ENCODE data around the gene PDIK1L. TPM values are rescaled to one million over a fixed set of nuclear protein-coding genes. Genes with fewer than 3 reads are reported as not detected.

The PDIK1L gene
- total and polyA plus RNA-seq, 2 donors (not counting 3 experiments of a cell fraction or from before 2014, with no cell fraction given) = 1.6 to 5.6 TPM

- POLR2A ChIA-PET = no interaction called here
Observed at GRCh38 chr1:26121854-26122773, 10.5 kb downstream of the PDIK1L start.

More at GRCh38 chr1:26121854-26122773, 10.5 kb downstream of the PDIK1L start:
- no peak for TF ChIP-seq JUN (IDR thresholded peaks at IDR 0.05; ENCODE audit: borderline replicate concordance, insufficient read depth, insufficient read length, low read depth)
- TF ChIP-seq CTCF (IDR thresholded peaks at IDR 0.05; ENCODE audit: extremely low read depth in 1 of 2, insufficient read depth in 1 of 2, low read depth in 1 of 2, low read length in 2 of 2) = no peak
- TF ChIP-seq MAX (IDR thresholded peaks at IDR 0.05; ENCODE audit: insufficient read depth, insufficient read length) = no peak
- TF ChIP-seq GATA2 (IDR thresholded peaks at IDR 0.05; ENCODE audit: insufficient read depth, insufficient read length, low read depth, low read length) = no peak
- TF ChIP-seq POLR2AphosphoS5 (IDR thresholded peaks at IDR 0.05; ENCODE audit: insufficient read depth, low read depth, low read length) = no peak
- TF ChIP-seq MYC (IDR thresholded peaks at IDR 0.05; ENCODE audit: low read depth, low read length) = no peak
- no peak for TF ChIP-seq POLR2A (IDR thresholded peaks at IDR 0.05; ENCODE audit: low read depth, low read length)
- TF ChIP-seq FOS (IDR thresholded peaks at IDR 0.05; ENCODE audit: borderline replicate concordance, insufficient read depth, low read length) = no peak
- no peak for TF ChIP-seq EZH2 (IDR thresholded peaks at IDR 0.05; ENCODE audit: borderline replicate concordance, low read depth, low read length, severe bottlenecking)
- no peaks in the 10 kb centered on the region for H3K79me2 ChIP-seq (ENCODE audit: control insufficient read depth, insufficient read depth, low read length)
- no peak overlapping the region for H3K9ac ChIP-seq (replicated peaks; ENCODE audit: extremely low read depth, insufficient read depth, low read length)
- no peak overlapping the region for H2AFZ ChIP-seq (ENCODE audit: low read depth, low read length)
- DNase-seq (ENCODE audit: low read depth, low spot score) (no peak), FAIRE-seq (no peak)
- H3K4me1 ChIP-seq (ENCODE audit: control insufficient read depth, extremely low read depth, insufficient read depth, low read length) = peaks cover 10% of the 10 kb centered on the region
- no peak overlapping the region for H3K4me2 ChIP-seq (ENCODE audit: insufficient read depth, low read length)
- no TSS peak for BruUV-seq (replicated peaks)
- no peaks in the 10 kb centered on the region for H3K9me3 ChIP-seq (replicated peaks; ENCODE audit: control insufficient read depth, insufficient read depth, low read length)
- H3K4me3 ChIP-seq (replicated peaks in 1 of 3; ENCODE audit: insufficient read depth in 1 of 3, low read depth in 1 of 3, low read length in 3 of 3) = no peak overlapping the region
- dilution Hi-C loops (cut with MboI; ENCODE audit: extremely low pct_ligation_motif_present, low sequenced_read_pairs) = no loop called here
- peaks cover 2% of the 10 kb centered on the region for H3K9me1 ChIP-seq (replicated peaks; ENCODE audit: control insufficient read depth, extremely low read depth, insufficient read depth, low read length)
- H3K36me3 ChIP-seq (ENCODE audit: control insufficient read depth in 2 of 2, extremely low read depth in 1 of 2, insufficient read depth in 2 of 2, low read length in 2 of 2) = peaks cover 0 to 2% of the 10 kb centered on the region in 2 experiments
- no peaks in the 10 kb centered on the region for H3K27me3 ChIP-seq (ENCODE audit: control insufficient read depth in 2 of 2, insufficient read depth in 2 of 2, low read length in 2 of 2)
- intact Hi-C loops (cut with micrococcal nuclease) = no loop called here
- no peak overlapping the region for H3K27ac ChIP-seq (ENCODE audit: insufficient read depth, low read depth, low read length)
- CTCF ChIA-PET = interaction anchor here (0.7 to 7.7 kb wide), 5 partner anchors 16 to 113 kb away, joined by 3 to 47 read pairs (median 10); partner anchors contain the start of gene ZNF593
- H4K20me1 ChIP-seq (replicated peaks; ENCODE audit: control insufficient read depth, extremely low read depth, insufficient read depth, low read length) = no peaks in the 10 kb centered on the region
